Lung (tissue), 12 donors: Measurements from ENCODE around the gene CCL24. TPM values are rescaled to one million over a fixed set of nuclear protein-coding genes. Genes with fewer than 3 reads are reported as not detected.
"Not testable (repeated sequence)": the region's sequence is repeated elsewhere in the genome, so short reads cannot be mapped to it uniquely, and the experiment has no call there.

ENCODE experiments used
- ATAC-seq: fragments of 200-7000 bp; cut with Tn5 transposase; one replicate; pipeline ENCODE4 v1.9.1; 2020; ENCODE audit warnings: moderate number of reproducible peaks; ENCODE audit not compliant: insufficient read depth, low FRiP score
- DNase-seq, 3 donors: peaks; one replicate each; pipeline ENCODE4 v3.0.0-alpha.2; 2013 to 2017
- H3K27ac ChIP-seq, 2 donors: one replicate each; pipeline ENCODE4 v1.5.1; 2013; ENCODE audit warnings: mild to moderate bottlenecking in 2 of 2, moderate library complexity in 2 of 2, control low read depth in 1 of 2, inconsistent platforms in 1 of 2, low read depth in 1 of 2, low read length in 1 of 2
- H3K27me3 ChIP-seq, 3 donors: one replicate each; pipeline ENCODE4 v1.5.1; 2013; ENCODE audit warnings: low read length in 2 of 3; ENCODE audit not compliant: control insufficient read depth in 3 of 3, insufficient read depth in 3 of 3
- H3K36me3 ChIP-seq, 4 donors: one replicate each; pipeline ENCODE4 v1.5.1; 2013; ENCODE audit warnings: low read length in 4 of 4, mild to moderate bottlenecking in 1 of 4, moderate library complexity in 1 of 4; ENCODE audit not compliant: control insufficient read depth in 4 of 4, insufficient read depth in 4 of 4
- H3K4me1 ChIP-seq, 5 donors: one replicate each; pipeline ENCODE4 v1.5.1; 2013; ENCODE audit warnings: low read length in 5 of 5, mild to moderate bottlenecking in 2 of 5, moderate library complexity in 1 of 5; ENCODE audit not compliant: control insufficient read depth in 5 of 5, insufficient read depth in 5 of 5
- H3K4me3 ChIP-seq: one replicate; pipeline ENCODE4 v1.5.1; 2013; ENCODE audit warnings: mild to moderate bottlenecking, control low read depth, moderate library complexity
- H3K9ac ChIP-seq, 2 donors: one replicate each; pipeline ENCODE4 v1.5.1; 2013; ENCODE audit warnings: low read length in 2 of 2, control low read depth in 1 of 2; ENCODE audit not compliant: insufficient read depth in 1 of 2
- H3K9me3 ChIP-seq, 4 donors: one replicate each; pipeline ENCODE4 v1.5.1; 2013; ENCODE audit warnings: low read length in 3 of 4, mild to moderate bottlenecking in 1 of 4, moderate library complexity in 1 of 4; ENCODE audit not compliant: control insufficient read depth in 4 of 4, insufficient read depth in 3 of 4
- CTCF ChIP-seq: IDR thresholded peaks from 2 replicates; pipeline ENCODE4 v1.5.1; 2012; ENCODE audit warnings: mild to moderate bottlenecking; ENCODE audit errors: control extremely low read depth, extremely low read depth
- WGBS, 2 donors: extraction: QIAGEN DNeasy Blood & Tissue Kit; methylation state at CpG; one replicate each; pipeline ENCODE4 v1.1.7; 2013; 5-methylcytosine and 5-hydroxymethylcytosine counted together
- polyA plus RNA-seq, 2 donors: library from polyadenylated mRNA; stranded (reverse); fragments of 200-250 nt; gene quantifications; one replicate each; pipeline ENCODE4 v1.2.1, GENCODE V29; 2013
- total RNA-seq, 2 donors: library from RNA; depleted of rRNA in 1 of 2; stranded (reverse); fragments of >200 nt in 1 of 2; gene quantifications; one replicate each; pipeline ENCODE4 v1.2.1, GENCODE V29; 2014 to 2021
- donor health status: control.
- donor health status: control.
- donor health status: Bipolar disorder and iron deficiency.
- donor health status: healthy.
- donor health status: DM: yes; HTN: yes; CAD: no.

Gene CCL24
- total and polyA plus RNA-seq, 4 donors: 1.1 to 4.8 (median 2.8) TPM; not detected in 1

GRCh38 chr7:75776295-75776971 lies 37.2 kb downstream of the CCL24 start:
- ATAC-seq (no peak), DNase-seq (no peak)
- Histone ChIP-seq H3K4me1 (peaks cover 0 to 6% (median 0%) of the 10 kb centered on the region in 5 donors), H3K9ac (no peak overlapping the region), H3K9me3 (no peaks in the 10 kb centered on the region), H3K4me3 (no peak overlapping the region), H3K27ac (no peak overlapping the region), H3K27me3 (no peaks in the 10 kb centered on the region), H3K36me3 (no peaks in the 10 kb centered on the region)
- 67 to 70% methylated on average over 12 of the region's 12 CpGs for WGBS, 2 donors
- no peak for TF ChIP-seq CTCF

DNA sequence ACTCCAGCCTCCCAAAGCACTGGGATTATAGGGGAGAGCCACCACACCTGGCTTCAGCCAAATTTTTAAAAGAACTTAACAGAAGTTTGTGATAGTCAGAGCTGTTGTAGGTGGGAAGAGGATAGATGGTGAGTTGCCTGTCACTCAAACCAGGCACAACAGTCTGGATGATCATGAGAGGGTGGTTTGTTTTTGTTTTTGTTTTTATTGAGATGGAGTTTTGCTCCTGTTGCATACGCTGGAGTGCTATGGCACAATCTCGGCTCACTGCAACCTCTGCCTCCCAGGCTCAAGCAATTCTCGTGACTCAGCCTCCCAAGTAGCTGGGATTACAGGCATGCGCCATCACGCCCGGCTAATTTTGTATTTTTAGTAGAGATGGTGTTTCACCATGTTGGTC lies 39.6 kb downstream of the CCL24 start:
- not testable (repeated sequence) for H3K4me1 ChIP-seq, H3K9me3 ChIP-seq, H3K4me3 ChIP-seq, H3K27me3 ChIP-seq, H3K36me3 ChIP-seq, DNase-seq, H3K27ac ChIP-seq, H3K9ac ChIP-seq, ATAC-seq
- WGBS, 2 donors: 87 to 88% methylated on average over 6 of the region's 6 CpGs

DNA sequence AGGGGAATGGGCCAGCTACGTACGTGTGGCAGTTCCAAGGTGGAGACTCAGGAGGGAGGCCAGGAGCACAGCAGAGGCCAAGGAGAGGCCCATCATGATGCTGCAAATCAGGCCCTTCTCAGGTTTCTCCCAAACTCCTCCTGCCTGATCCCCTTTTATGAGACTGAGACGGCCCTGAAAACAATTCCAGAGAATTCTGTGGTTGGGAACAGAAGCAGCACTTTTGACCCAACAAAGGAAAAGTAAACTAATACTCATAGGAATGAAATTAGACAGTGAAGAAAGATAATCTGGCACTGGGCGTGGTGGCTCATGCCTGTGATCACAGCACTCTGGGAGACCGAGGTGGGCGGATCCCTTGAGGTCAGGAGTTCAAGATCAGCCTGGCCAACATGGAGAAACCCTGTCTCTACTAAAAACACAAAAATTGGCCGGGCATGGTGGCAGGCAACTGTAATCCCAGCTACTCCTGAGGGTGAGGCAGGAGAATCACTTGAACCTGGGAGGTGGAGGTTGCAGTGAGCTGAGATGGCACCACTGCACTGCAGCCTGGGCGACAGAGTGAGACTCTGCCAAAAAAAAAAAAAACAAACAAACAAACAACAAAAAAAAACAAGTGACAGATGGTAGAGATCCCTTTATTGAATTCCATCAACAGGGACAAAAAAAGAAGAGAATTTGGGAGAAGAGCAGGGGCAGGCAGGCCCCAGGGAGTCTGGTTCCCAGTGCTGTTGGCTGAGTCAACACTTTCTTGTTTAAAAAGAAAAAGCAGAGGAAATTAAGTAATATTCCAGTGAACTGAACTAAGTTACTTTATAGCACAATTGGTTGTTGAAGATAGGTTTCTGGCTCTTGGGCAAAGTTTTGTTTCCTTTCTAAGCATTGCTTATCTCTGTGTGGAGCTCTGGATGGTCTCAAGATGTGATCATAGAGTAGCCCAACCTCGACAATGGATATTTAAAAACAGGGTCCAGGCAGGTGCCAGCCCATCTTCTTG lies 41.2 kb downstream of the CCL24 start, which contains the start of gene CCL26:
TSS of gene CCL26 (minus strand) at position 131 of the 997 bp plus-strand sequence. CDS start at position 96, 35 bp downstream.
- 61 to 67% methylated on average over 9 of the region's 9 CpGs for WGBS, 2 donors
- TF ChIP-seq CTCF: no peak
- ATAC-seq (no peak), DNase-seq (no peak)
- H3K36me3 ChIP-seq: no peaks in the 10 kb centered on the region
- H3K27me3 ChIP-seq: no peaks in the 10 kb centered on the region
- no peak within 1 kb of the TSS for H3K9ac ChIP-seq
- no peaks in the 10 kb centered on the region for H3K4me1 ChIP-seq
- no peak within 1 kb of the TSS for H3K4me3 ChIP-seq
- no peaks in the 10 kb centered on the region for H3K9me3 ChIP-seq
- H3K27ac ChIP-seq: no peak within 1 kb of the TSS

- Histone ChIP-seq H3K9ac (no peak overlapping the region), H3K27ac (no peak overlapping the region), H3K4me1 (no peaks in the 10 kb centered on the region), H3K9me3 (no peaks in the 10 kb centered on the region), H3K36me3 (no peaks in the 10 kb centered on the region), H3K27me3 (no peaks in the 10 kb centered on the region), H3K4me3 (no peak overlapping the region)
- ATAC-seq (no peak), DNase-seq (no peak)
- 89 to 90% methylated on average over 1 of the region's 1 CpG for WGBS, 2 donors
- no peak for TF ChIP-seq CTCF
Measured at GRCh38 chr7:75771224-75771623, 42.4 kb downstream of the CCL24 start.
